Mesenteric fat pad (tissue), 1 donor: ENCODE results near the gene TPMT. TPM values are rescaled to one million over a fixed set of nuclear protein-coding genes. Genes with fewer than 3 reads are reported as not detected.

Source experiments
- total RNA-seq: library from RNA; stranded (reverse); fragmentation: NEBNext Ultra II Directional; extraction: Animal tissue kit (Norgen Biotek cat#: 25700); gene quantifications from one replicate; pipeline ENCODE4 v1.2.1, GENCODE V29; 2021
- donor health status: DM: yes; HTN: yes; CAD: no.

The TPMT gene
- total RNA-seq, 1 donor from 2014 or later, result 7.1 TPM

Other genes with a start within 250 kb of the TPMT start
- 48.5 TPM for gene KIF13A, start 167.4 kb downstream of the TPMT start, total RNA-seq
- 2.1 TPM for gene NHLRC1, start 32.4 kb downstream of the TPMT start, total RNA-seq
- gene KDM1B, start 345 bp upstream of the TPMT start, total RNA-seq, result 13.3 TPM
- 54.3 TPM for gene DEK, start 109.5 kb upstream of the TPMT start, total RNA-seq
- gene RNF144B, start 232.3 kb upstream of the TPMT start, total RNA-seq, result 41.6 TPM